CD8-positive, alpha-beta memory T cell (primary cell): ENCODE results near the gene LYST. TPM values are rescaled to one million over a fixed set of nuclear protein-coding genes. Genes with fewer than 3 reads are reported as not detected.
A peak's percentile ranks its signal among the peaks of the same experiment; 100 is the strongest.

Experiments used
- CTCF ChIA-PET: fragments of 350-600 bp; sonication (Branson Sonifier 250); formaldehyde crosslinking; loops from one replicate; lab custom pipeline; 2021; ENCODE audit warnings: antibody characterized with exemption; lab: Charles Lee
- POLR2A ChIA-PET: fragments of 350-600 bp; sonication (Branson Sonifier 250); formaldehyde crosslinking; loops from one replicate; lab custom pipeline; 2021; ENCODE audit warnings: antibody characterized with exemption; lab: Charles Lee
- DNase-seq, 5 donors: peaks; one replicate each; pipeline versions ENCODE4 v3.0.0 to v3.0.0-alpha.2; 2020 to 2022; ENCODE audit warnings: mixed read lengths in 1 of 5
- H3K27ac ChIP-seq: one replicate; pipeline ENCODE4 v1.7.0; 2013; ENCODE audit warnings: low read depth, mild to moderate bottlenecking, low read length, moderate library complexity
- H3K27me3 ChIP-seq: 2 replicates; pipeline ENCODE4 v1.7.0; 2013; ENCODE audit warnings: low read length, mild to moderate bottlenecking; ENCODE audit not compliant: insufficient read depth, poor library complexity, severe bottlenecking
- H3K36me3 ChIP-seq: 2 replicates; pipeline ENCODE4 v1.7.0; 2013; ENCODE audit warnings: mild to moderate bottlenecking, low read length, moderate library complexity; ENCODE audit not compliant: insufficient read depth
- H3K4me1 ChIP-seq: 2 replicates; pipeline ENCODE4 v1.7.0; 2013; ENCODE audit warnings: mild to moderate bottlenecking, low read length, moderate library complexity; ENCODE audit not compliant: insufficient read depth
- H3K4me3 ChIP-seq: 2 replicates; pipeline ENCODE4 v1.7.0; 2013; ENCODE audit warnings: mild to moderate bottlenecking, low read length
- H3K9me3 ChIP-seq: 2 replicates; pipeline ENCODE4 v1.7.0; 2013; ENCODE audit warnings: mild to moderate bottlenecking, low read length
- H3K27ac Mint-ChIP-seq, 8 donors: one replicate each; pipeline ENCODE4 v1.8.0; 2020 to 2021; ENCODE audit warnings: mixed read lengths in 8 of 8, mild to moderate bottlenecking in 6 of 8, inconsistent platforms in 3 of 8, moderate library complexity in 3 of 8
- H3K27me3 Mint-ChIP-seq, 2 donors: one replicate each; pipeline ENCODE4 v1.8.0; 2020 to 2021; ENCODE audit warnings: mixed read lengths in 2 of 2, mild to moderate bottlenecking in 1 of 2, moderate library complexity in 1 of 2
- H3K36me3 Mint-ChIP-seq, 3 donors: one replicate each; pipeline ENCODE4 v1.8.0; 2020 to 2021; ENCODE audit warnings: mixed read lengths in 3 of 3, inconsistent platforms in 1 of 3, mild to moderate bottlenecking in 1 of 3
- H3K4me1 Mint-ChIP-seq, 3 donors: one replicate each; pipeline ENCODE4 v1.8.0; 2020 to 2021; ENCODE audit warnings: mixed read lengths in 3 of 3, inconsistent platforms in 1 of 3, mild to moderate bottlenecking in 1 of 3
- H3K4me3 Mint-ChIP-seq, 7 donors: one replicate each; pipeline ENCODE4 v1.8.0; 2020 to 2021; ENCODE audit warnings: mixed read lengths in 7 of 7, mild to moderate bottlenecking in 6 of 7, moderate library complexity in 4 of 7, inconsistent platforms in 2 of 7
- H3K9me3 Mint-ChIP-seq, 5 donors: one replicate each; pipeline ENCODE4 v1.8.0; 2020 to 2022; ENCODE audit warnings: mixed read lengths in 5 of 5, mild to moderate bottlenecking in 3 of 5, moderate library complexity in 2 of 5, inconsistent platforms in 1 of 5
- polyA plus RNA-seq: library from polyadenylated mRNA; unstranded; fragments of 300-500 nt; fragmentation: Illumina TruSeq; gene quantifications from one replicate; pipeline ENCODE4 v1.2.3, GENCODE V29; 2021
- total RNA-seq, 2 experiments: library from RNA; stranded (reverse); gene quantifications; one replicate each; pipeline ENCODE4 v1.2.3, GENCODE V29; 2021

Gene LYST
- total and polyA plus RNA-seq, 3 experiments from 2014 or later = 24.1 to 79.9 (median 76.9) TPM

DNA sequence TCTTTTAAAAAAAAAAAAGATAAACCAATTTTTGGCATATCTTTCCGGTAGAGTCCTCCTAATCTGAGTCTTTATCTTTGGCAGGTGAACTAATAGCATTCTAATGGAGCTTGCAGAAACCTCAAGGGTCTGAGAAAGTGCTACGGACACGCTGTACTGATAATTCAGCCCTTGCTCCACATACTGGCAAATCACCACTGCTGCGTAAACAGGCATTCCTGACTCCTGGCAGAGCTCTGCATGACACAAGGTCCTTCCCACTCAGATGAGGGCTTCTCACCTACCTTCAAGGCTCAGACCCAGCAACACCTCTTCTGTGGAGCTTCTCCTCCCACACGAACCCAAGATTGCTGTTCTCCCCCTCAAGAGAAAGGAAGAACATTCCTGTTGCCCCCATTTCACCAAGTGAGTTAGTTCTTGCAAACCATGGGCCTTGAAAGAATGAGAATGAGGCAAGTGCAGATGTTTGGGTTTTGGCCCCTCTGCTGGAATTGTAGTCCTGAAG is 48.0 kb downstream of the LYST start:
- Histone ChIP-seq H3K27me3 (no peaks in the 10 kb centered on the region), H3K9me3 (no peaks in the 10 kb centered on the region), H3K4me3 (no peak overlapping the region), H3K36me3 (no peaks in the 10 kb centered on the region), H3K4me1 (no peaks in the 10 kb centered on the region), H3K27ac (no peak overlapping the region)
- POLR2A ChIA-PET = no interaction called here
- Mint-ChIP-seq H3K9me3 (no peaks in the 10 kb centered on the region), H3K4me1 (peaks cover 28 to 36% (median 29%) of the 10 kb centered on the region in 3 donors), H3K36me3 (peaks cover 0 to 11% (median 6%) of the 10 kb centered on the region in 3 donors), H3K4me3 (no peak overlapping the region), H3K27ac (peak overlapping the region in 5 of 8 donors; percentile 4 to 94 (median 27)), H3K27me3 (no peaks in the 10 kb centered on the region)
- CTCF ChIA-PET = no interaction called here
- DNase-seq = no peak

DNA sequence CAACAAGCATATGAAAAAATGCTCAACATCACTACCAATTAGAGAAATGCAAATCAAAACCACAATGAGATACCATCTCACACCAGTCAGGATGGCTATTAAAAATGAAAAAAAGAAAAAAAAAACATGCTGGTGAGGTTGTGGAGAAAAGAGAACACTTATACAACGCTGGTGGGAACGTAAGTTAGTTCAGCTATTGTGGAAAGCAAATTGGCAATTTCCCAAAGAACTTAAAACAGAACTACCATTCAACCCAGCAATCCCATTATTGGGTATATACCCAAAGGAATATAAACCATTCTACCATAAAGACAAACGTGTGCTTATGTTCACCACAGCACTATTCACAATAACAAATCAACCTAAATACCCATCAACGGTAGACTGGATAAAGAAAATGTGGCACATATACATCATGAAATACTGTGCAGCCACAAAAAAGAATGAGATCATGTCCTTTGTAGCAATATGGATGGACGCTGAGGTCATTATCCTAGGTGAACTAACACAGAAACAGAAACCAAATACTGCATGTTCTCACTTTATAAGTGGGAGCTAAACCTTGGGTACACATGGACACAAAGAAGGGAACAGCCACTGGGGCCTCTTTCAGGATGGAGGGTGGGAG is 49.5 kb downstream of the LYST start:
- no peaks in the 10 kb centered on the region for H3K9me3 ChIP-seq
- no peaks in the 10 kb centered on the region for H3K36me3 ChIP-seq
- no peak overlapping the region for H3K4me3 Mint-ChIP-seq
- H3K4me1 Mint-ChIP-seq = peaks cover 25 to 28% (median 26%) of the 10 kb centered on the region in 3 donors
- peaks cover 0 to 7% (median 2%) of the 10 kb centered on the region in 3 donors for H3K36me3 Mint-ChIP-seq
- H3K9me3 Mint-ChIP-seq = no peaks in the 10 kb centered on the region
- CTCF ChIA-PET = no interaction called here
- POLR2A ChIA-PET = no interaction called here
- no peaks in the 10 kb centered on the region for H3K27me3 ChIP-seq
- no peaks in the 10 kb centered on the region for H3K4me1 ChIP-seq
- peak overlapping the region in 7 of 8 donors; percentile 17 to 61 (median 35) for H3K27ac Mint-ChIP-seq
- DNase-seq = no peak
- no peaks in the 10 kb centered on the region for H3K27me3 Mint-ChIP-seq
- H3K4me3 ChIP-seq = no peak overlapping the region
- H3K27ac ChIP-seq = no peak overlapping the region

DNA sequence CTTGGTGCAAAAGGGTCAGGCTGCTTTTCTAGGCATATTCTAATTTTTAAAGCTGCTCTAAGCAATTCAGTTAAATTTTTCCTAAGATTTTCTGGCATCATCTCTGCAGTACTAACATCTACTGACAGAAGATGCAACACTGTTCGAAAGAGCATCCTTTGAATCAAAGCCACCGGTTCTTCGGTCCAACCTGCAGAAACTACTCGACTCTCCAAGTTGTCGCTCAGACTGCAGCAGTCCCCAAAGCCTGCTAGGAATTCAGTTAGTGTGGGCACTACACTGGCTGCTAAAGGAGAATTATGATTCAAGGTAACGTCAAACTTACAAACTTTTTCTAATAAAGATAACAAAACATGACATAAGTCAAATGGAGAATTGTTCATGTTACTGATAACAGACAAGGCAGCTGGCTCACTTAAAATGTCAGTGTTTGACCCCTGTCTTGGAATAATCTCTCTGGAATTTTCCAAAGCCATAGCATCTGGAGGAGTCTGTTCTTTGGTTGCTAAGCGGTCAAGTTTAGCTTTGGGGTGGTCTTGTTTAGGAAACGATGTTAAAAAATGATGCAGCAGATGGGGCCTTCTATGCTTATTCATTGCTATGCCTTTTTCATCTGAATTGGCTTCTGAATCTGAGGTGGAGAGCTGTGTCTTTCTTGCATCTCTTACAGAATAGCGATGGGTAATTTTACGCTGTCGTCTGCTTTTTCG is 56.9 kb downstream of the LYST start:
- no peak overlapping the region for H3K4me3 ChIP-seq
- Mint-ChIP-seq H3K36me3 (peaks cover 0 to 49% (median 18%) of the 10 kb centered on the region in 3 donors), H3K27me3 (no peaks in the 10 kb centered on the region), H3K27ac (peak overlapping the region in 2 of 8 donors; percentile 17 to 27), H3K4me3 (no peak overlapping the region), H3K4me1 (no peaks in the 10 kb centered on the region), H3K9me3 (no peaks in the 10 kb centered on the region)
- H3K27ac ChIP-seq = no peak overlapping the region
- H3K27me3 ChIP-seq = no peaks in the 10 kb centered on the region
- peaks cover 7% of the 10 kb centered on the region for H3K36me3 ChIP-seq
- H3K9me3 ChIP-seq = no peaks in the 10 kb centered on the region
- no peaks in the 10 kb centered on the region for H3K4me1 ChIP-seq
- ChIA-PET POLR2A (no interaction called here), CTCF (interaction anchor here (1.9 kb wide), 1 partner anchor 162 kb away, joined by 5 read pairs; no protein-coding TSS in a partner anchor)
- DNase-seq = no peak

DNA sequence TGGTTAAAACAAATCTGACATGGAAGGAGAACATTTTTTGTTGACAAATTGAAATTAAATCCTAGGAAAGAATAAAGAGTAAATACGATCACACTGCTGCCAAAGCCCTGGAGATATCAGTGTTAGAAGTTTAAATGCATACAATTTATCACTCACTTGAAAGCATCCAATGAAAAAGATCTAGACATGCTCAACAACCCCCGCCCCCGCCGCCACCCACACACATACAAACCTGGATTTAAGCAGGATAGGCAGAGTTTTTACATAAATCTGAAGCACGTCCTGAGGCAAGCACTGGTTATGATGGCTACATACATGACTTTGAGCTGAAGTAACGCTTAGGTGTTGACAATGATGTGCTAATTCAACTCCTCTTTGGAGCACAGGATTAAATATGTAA is 58.5 kb downstream of the LYST start:
- peaks cover 0 to 57% (median 20%) of the 10 kb centered on the region in 3 donors for H3K36me3 Mint-ChIP-seq
- POLR2A ChIA-PET = no interaction called here
- H3K4me3 ChIP-seq = no peak overlapping the region

DNA sequence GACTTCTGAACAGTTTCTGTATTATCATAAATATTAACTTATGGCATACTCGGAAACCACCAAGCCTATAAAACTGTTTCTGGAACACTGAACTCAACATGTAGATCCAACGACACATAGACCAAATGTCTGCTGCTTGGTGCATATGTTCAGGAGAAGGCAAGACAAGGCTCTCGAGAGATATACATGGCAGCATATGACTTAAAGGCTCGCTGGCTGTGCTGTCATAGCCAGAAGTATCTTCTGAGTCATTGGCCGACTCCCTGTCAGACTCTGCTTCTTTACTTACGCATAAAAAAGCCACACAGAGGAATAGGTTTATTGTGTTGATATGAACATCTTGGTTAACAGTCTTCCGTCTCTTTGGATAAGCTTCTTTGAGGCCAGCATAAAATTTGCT is 60.6 kb downstream of the LYST start:
- DNase-seq = no peak
- CTCF ChIA-PET = interaction anchor here (1.0 kb wide), 1 partner anchor 176 kb away, joined by 3 read pairs; no protein-coding TSS in a partner anchor
- H3K9me3 ChIP-seq = no peaks in the 10 kb centered on the region
- peaks cover 3 to 63% (median 22%) of the 10 kb centered on the region in 3 donors for H3K36me3 Mint-ChIP-seq
- no peaks in the 10 kb centered on the region for H3K4me1 ChIP-seq
- H3K27me3 ChIP-seq = no peaks in the 10 kb centered on the region
- POLR2A ChIA-PET = no interaction called here
- no peaks in the 10 kb centered on the region for H3K9me3 Mint-ChIP-seq
- no peak overlapping the region for H3K27ac ChIP-seq
- H3K36me3 ChIP-seq = peaks cover 7% of the 10 kb centered on the region
- H3K27me3 Mint-ChIP-seq = no peaks in the 10 kb centered on the region
- H3K4me3 ChIP-seq = no peak overlapping the region
- H3K4me1 Mint-ChIP-seq = peaks cover 1 to 9% (median 5%) of the 10 kb centered on the region in 3 donors
- H3K27ac Mint-ChIP-seq = peak overlapping the region in 4 of 8 donors; percentile 8 to 45 (median 26)
- H3K4me3 Mint-ChIP-seq = no peak overlapping the region

More for the DNA sequence above, 58.5 kb downstream of the LYST start:
- no peak overlapping the region for H3K4me3 Mint-ChIP-seq
- no peaks in the 10 kb centered on the region for H3K4me1 ChIP-seq
- DNase-seq = no peak
- no peaks in the 10 kb centered on the region for H3K9me3 Mint-ChIP-seq
- peaks cover 7% of the 10 kb centered on the region for H3K36me3 ChIP-seq
- H3K4me1 Mint-ChIP-seq = peaks cover 0 to 1% (median 0%) of the 10 kb centered on the region in 3 donors
- no peak overlapping the region for H3K27ac ChIP-seq
- no peaks in the 10 kb centered on the region for H3K9me3 ChIP-seq
- H3K27me3 ChIP-seq = no peaks in the 10 kb centered on the region
- CTCF ChIA-PET = no interaction called here
- no peaks in the 10 kb centered on the region for H3K27me3 Mint-ChIP-seq
- peak overlapping the region in 2 of 8 donors; percentile 15 to 56 for H3K27ac Mint-ChIP-seq

DNA sequence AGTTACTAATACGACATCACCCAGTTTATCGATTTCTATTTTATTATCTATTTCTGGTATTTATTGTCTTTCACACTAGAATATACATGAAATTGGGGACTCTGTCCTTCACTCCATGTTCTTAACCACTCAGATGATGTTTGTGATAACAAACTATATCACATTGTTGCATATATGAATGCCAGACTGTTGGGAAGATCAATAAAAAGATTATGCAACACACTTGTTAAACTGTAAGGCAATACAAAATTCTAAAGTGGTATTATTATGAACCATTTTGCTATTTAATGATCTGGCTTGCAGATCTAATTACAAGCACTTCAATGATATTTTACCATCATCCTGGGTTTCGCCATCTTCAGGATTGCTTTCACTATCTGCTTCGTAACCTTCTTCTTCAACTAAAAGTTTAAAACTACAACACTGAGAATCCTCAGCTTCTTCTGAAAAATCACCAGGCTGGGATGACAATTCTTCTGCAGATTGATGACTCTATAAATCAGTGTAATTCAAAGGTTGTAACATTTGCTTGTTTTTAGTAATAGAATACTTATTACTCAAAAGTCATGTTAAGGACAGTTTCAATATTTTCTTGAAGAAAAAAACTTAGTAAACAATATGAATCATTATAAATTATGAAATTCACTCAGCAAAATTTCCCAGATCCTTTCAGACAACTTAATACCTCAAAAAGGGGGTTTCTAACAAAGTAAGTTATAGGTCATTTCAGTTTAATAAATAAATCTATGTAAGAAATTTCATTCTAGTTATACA is 63.9 kb downstream of the LYST start:
- H3K27ac Mint-ChIP-seq = peak overlapping the region in 4 of 8 donors; percentile 17 to 57 (median 38)
- H3K4me3 Mint-ChIP-seq = no peak overlapping the region
- peaks cover 4 to 19% (median 10%) of the 10 kb centered on the region in 3 donors for H3K4me1 Mint-ChIP-seq
- Histone ChIP-seq H3K9me3 (no peaks in the 10 kb centered on the region), H3K4me3 (no peak overlapping the region), H3K36me3 (peaks cover 7% of the 10 kb centered on the region), H3K27me3 (no peaks in the 10 kb centered on the region), H3K4me1 (no peaks in the 10 kb centered on the region), H3K27ac (no peak overlapping the region)
- no peaks in the 10 kb centered on the region for H3K9me3 Mint-ChIP-seq
- H3K27me3 Mint-ChIP-seq = no peaks in the 10 kb centered on the region
- DNase-seq = no peak
- ChIA-PET CTCF (interaction anchor here (1.8 kb wide), 1 partner anchor 169 kb away, joined by 5 read pairs; no protein-coding TSS in a partner anchor), POLR2A (no interaction called here)
- H3K36me3 Mint-ChIP-seq = peaks cover 13 to 59% (median 16%) of the 10 kb centered on the region in 3 donors

DNA sequence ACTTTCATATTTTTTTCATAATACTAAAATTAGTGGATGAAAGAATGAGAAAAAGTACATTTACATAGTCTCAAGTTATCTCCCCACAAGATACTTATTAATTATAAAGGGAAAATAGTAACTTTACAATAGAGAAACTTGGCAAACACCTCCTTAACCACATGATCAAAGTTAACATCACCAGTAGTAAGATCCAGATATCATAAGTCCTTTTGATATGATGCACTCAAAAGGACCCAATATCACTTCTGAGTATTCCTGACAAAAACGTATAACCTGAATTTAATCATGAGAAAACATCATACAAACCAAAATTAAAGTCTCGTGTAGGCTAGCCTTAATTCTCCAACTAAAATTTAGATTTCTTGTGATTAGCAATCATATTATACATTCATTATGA is 67.4 kb downstream of the LYST start:
- no peaks in the 10 kb centered on the region for H3K9me3 ChIP-seq
- no peak overlapping the region for H3K27ac ChIP-seq
- peaks cover 6 to 19% (median 13%) of the 10 kb centered on the region in 3 donors for H3K4me1 Mint-ChIP-seq
- no peak overlapping the region for H3K4me3 Mint-ChIP-seq
- CTCF ChIA-PET = no interaction called here
- no peaks in the 10 kb centered on the region for H3K4me1 ChIP-seq
- H3K27me3 ChIP-seq = no peaks in the 10 kb centered on the region
- DNase-seq = no peak
- peaks cover 13 to 67% (median 34%) of the 10 kb centered on the region in 3 donors for H3K36me3 Mint-ChIP-seq
- no peak overlapping the region for H3K27ac Mint-ChIP-seq
- H3K27me3 Mint-ChIP-seq = no peaks in the 10 kb centered on the region
- H3K4me3 ChIP-seq = no peak overlapping the region
- POLR2A ChIA-PET = interaction anchor here (0.6 kb wide), 1 partner anchor 38 kb away, joined by 4 read pairs; no protein-coding TSS in a partner anchor
- no peaks in the 10 kb centered on the region for H3K36me3 ChIP-seq
- no peaks in the 10 kb centered on the region for H3K9me3 Mint-ChIP-seq
